GM23338 (cell line): ENCODE data around the gene ZNF8.

Source experiments
- CREB1 ChIP-seq: fragments of 250-450 bp; sonication (Bioruptor Pico); IDR thresholded peaks from 2 replicates; pipeline ENCODE4 v1.5.0; 2020; ENCODE audit warnings: low read depth, mild to moderate bottlenecking, moderate library complexity
- CTCF ChIP-seq, 2 experiments: fragments of 200-600 bp in 1 of 2; sonication (generic) in 1 of 2; conservative IDR thresholded peaks; 2 replicates each; pipeline versions ENCODE4 v1.5.1 to v1.6.1; 2016 to 2017; ENCODE audit warnings: antibody characterized with exemption in 2 of 2, low read depth in 2 of 2, mild to moderate bottlenecking in 2 of 2, moderate library complexity in 1 of 2
- EZH2 ChIP-seq: fragments of 200-600 bp; sonication (generic); IDR thresholded peaks from one replicate; pipeline ENCODE4 v1.8.0; 2017; ENCODE audit warnings: antibody characterized with exemption, mild to moderate bottlenecking, low read depth; ENCODE audit not compliant: unreplicated experiment
- EZH2phosphoT487 ChIP-seq: fragments of 200-600 bp; sonication (generic); IDR thresholded peaks from one replicate; pipeline ENCODE4 v1.8.1; 2018; ENCODE audit warnings: antibody characterized with exemption; ENCODE audit not compliant: unreplicated experiment
- JUNB ChIP-seq: IDR thresholded peaks from one replicate; pipeline ENCODE4 v1.6.1; 2016; ENCODE audit warnings: antibody characterized with exemption; ENCODE audit not compliant: unreplicated experiment
- POLR2AphosphoS5 ChIP-seq: IDR thresholded peaks from 2 replicates; pipeline ENCODE4 v1.6.1; 2016; ENCODE audit warnings: antibody characterized with exemption, low read depth
- REST ChIP-seq: IDR thresholded peaks from one replicate; pipeline ENCODE4 v1.6.1; 2018; ENCODE audit warnings: antibody characterized with exemption; ENCODE audit not compliant: unreplicated experiment
- STAT1 ChIP-seq: IDR thresholded peaks from one replicate; pipeline ENCODE4 v1.6.1; 2016; ENCODE audit warnings: antibody characterized with exemption; ENCODE audit not compliant: unreplicated experiment
- ZNF331 ChIP-seq: fragments of 250-450 bp; sonication (Bioruptor Pico); IDR thresholded peaks from 2 replicates; pipeline ENCODE4 v1.5.0; 2020; ENCODE audit warnings: low read depth, mild to moderate bottlenecking, moderate library complexity

GRCh38 chr19:58277748-58278540, 811 bp upstream of the ZNF8 start:
- no peak for TF ChIP-seq EZH2
- TF ChIP-seq CTCF (conservative IDR thresholded peaks at IDR 0.05; ENCODE audit: low read depth in 2 of 2), result no peak
- no peak for TF ChIP-seq REST
- no peak for TF ChIP-seq POLR2AphosphoS5
- TF ChIP-seq ZNF331 (CRISPR knock-in tag), result no peak
- no peak for TF ChIP-seq EZH2phosphoT487
- no peak for TF ChIP-seq STAT1
- TF ChIP-seq CREB1, result no peak
- TF ChIP-seq JUNB, result no peak
